ENCODE data around the gene CBLN3. TPM values are rescaled to one million over a fixed set of nuclear protein-coding genes. Genes with fewer than 3 reads are reported as not detected.

The CBLN3 gene
- polyA plus RNA-seq, 2 of the 4 experiments (the other 2 are of a cell fraction), result 1.1 to 1.3 TPM

DNA sequence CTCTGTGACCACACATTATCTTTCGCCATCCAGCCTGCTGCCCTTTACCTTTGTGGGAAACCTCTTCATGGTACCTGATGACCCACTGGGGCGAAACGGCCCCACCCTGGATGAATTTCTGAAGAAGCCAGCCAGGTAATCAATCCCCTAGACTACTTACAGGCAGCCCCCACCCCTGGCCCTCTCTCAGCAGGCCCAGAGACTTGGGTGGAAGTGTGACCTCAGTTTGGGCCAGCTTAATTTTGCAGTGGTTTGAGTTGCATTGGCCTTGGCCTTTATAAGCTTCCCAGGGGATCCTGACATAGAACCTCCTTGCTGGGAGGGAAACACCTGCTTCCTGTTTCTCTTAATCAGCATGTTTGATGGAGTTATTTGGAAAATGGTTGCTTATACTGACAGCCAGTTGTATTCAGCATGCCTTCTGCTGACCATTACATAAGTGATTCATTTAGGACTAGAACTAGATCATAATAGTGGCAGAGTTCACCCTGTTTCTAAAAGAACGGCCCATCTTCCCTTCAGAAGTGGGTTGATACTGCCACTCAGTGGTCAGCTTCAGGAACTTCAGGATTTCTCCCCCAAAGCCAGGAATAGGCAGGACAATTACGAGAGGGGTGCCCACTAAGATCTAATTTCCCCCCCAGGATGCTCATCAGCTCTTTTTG lies 7.0 kb upstream of the CBLN3 start:
- no peaks in the 10 kb centered on the region for H3K9me3 ChIP-seq
- FAIRE-seq (no peak), DNase-seq (ENCODE audit: low read depth in 1 of 2, low spot score in 1 of 2) (peak; percentile 70 to 85), ATAC-seq (peak; percentile 45 to 71; a peak in 5 of 6 replicates)
- ChIA-PET POLR2A (interaction anchor here (0.6 to 3.1 kb wide), 4 partner anchors 103 to 165 kb away, joined by 3 to 19 read pairs (median 4); partner anchors contain the start of gene RABGGTA), CTCF (interaction anchor here (0.5 to 18.0 kb wide), 29 partner anchors 8 to 348 kb away, joined by 3 to 1142 read pairs (median 5); partner anchors contain the start of genes ADCY4, CIDEB, DHRS1 and LTB4R)
- H3K4me3 ChIP-seq, result no peak overlapping the region
- no peak overlapping the region for H3K27ac ChIP-seq
- TF ChIP-seq TP53 (CRISPR knock-in tag; IDR thresholded peaks at IDR 0.05) (no peak), FOSL2 (IDR thresholded peaks at IDR 0.05) (no peak), FOSL2 (CRISPR knock-in tag; IDR thresholded peaks at IDR 0.05) (no peak), ZNF302 (CRISPR knock-in tag; IDR thresholded peaks at IDR 0.05) (no peak), EP300 (IDR thresholded peaks at IDR 0.05) (no peak), EHF (CRISPR knock-in tag; IDR thresholded peaks at IDR 0.05) (no peak), SMC3 (IDR thresholded peaks at IDR 0.05) (peak; percentile 53), RAD21 (conservative IDR thresholded peaks at IDR 0.05 in 1 of 2, IDR thresholded peaks at IDR 0.05 in 1 of 2) (peak; percentile 76 to 80), SREBF2 (IDR thresholded peaks at IDR 0.05) (no peak), HOXB13 (CRISPR knock-in tag; IDR thresholded peaks at IDR 0.05; ENCODE audit: low read depth) (no peak), ZFP36 (IDR thresholded peaks at IDR 0.05; ENCODE audit: borderline replicate concordance, partially characterized antibody) (no peak), MAFK (IDR thresholded peaks at IDR 0.05; ENCODE audit: partially characterized antibody) (peak; percentile 41)
- TF ChIP-seq, protein P1, sequence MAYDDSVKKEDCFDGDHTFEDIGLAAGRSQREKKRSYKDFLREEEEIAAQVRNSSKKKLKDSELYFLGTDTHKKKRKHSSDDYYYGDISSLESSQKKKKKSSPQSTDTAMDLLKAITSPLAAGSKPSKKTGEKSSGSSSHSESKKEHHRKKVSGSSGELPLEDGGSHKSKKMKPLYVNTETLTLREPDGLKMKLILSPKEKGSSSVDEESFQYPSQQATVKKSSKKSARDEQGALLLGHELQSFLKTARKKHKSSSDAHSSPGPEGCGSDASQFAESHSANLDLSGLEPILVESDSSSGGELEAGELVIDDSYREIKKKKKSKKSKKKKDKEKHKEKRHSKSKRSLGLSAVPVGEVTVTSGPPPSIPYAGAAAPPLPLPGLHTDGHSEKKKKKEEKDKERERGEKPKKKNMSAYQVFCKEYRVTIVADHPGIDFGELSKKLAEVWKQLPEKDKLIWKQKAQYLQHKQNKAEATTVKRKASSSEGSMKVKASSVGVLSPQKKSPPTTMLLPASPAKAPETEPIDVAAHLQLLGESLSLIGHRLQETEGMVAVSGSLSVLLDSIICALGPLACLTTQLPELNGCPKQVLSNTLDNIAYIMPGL (CRISPR knock-in tag; IDR thresholded peaks at IDR 0.05; ENCODE audit: borderline replicate concordance), result no peak
- TF ChIP-seq, protein P2, sequence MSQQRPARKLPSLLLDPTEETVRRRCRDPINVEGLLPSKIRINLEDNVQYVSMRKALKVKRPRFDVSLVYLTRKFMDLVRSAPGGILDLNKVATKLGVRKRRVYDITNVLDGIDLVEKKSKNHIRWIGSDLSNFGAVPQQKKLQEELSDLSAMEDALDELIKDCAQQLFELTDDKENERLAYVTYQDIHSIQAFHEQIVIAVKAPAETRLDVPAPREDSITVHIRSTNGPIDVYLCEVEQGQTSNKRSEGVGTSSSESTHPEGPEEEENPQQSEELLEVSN (IDR thresholded peaks at IDR 0.05; ENCODE audit: borderline replicate concordance, low read depth), result no peak
- TF ChIP-seq, protein P3, sequence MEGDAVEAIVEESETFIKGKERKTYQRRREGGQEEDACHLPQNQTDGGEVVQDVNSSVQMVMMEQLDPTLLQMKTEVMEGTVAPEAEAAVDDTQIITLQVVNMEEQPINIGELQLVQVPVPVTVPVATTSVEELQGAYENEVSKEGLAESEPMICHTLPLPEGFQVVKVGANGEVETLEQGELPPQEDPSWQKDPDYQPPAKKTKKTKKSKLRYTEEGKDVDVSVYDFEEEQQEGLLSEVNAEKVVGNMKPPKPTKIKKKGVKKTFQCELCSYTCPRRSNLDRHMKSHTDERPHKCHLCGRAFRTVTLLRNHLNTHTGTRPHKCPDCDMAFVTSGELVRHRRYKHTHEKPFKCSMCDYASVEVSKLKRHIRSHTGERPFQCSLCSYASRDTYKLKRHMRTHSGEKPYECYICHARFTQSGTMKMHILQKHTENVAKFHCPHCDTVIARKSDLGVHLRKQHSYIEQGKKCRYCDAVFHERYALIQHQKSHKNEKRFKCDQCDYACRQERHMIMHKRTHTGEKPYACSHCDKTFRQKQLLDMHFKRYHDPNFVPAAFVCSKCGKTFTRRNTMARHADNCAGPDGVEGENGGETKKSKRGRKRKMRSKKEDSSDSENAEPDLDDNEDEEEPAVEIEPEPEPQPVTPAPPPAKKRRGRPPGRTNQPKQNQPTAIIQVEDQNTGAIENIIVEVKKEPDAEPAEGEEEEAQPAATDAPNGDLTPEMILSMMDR (IDR thresholded peaks at IDR 0.05), result peak; percentile 83
- 53% methylated on average over 5 of the region's 5 CpGs for WGBS (ENCODE audit: missing lambda C conversion rate)
- peaks cover 6% of the 10 kb centered on the region for H3K4me1 ChIP-seq
- H3K4me2 ChIP-seq, result no peak overlapping the region

DNA sequence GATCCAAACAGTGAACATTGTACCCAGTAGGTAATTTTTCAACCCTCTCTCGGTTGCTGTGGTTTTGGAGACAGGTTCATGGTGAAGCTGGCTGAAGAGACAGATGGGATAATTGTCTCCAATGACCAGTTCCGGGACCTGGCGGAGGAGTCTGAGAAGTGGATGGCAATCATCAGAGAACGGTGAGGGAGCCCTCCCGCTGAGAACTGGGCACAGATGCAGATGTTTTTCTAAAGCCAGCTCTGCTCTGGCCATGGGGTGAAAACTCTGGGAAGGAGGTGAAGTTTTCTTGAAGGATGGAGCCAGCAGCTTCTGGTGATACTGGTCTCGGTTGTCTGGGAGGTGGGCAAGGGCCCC lies 6.5 kb upstream of the CBLN3 start:
- Histone ChIP-seq H3K4me3 (no peak overlapping the region), H3K4me1 (peaks cover 7% of the 10 kb centered on the region), H3K4me2 (no peak overlapping the region), H3K27ac (no peak overlapping the region), H3K9me3 (no peaks in the 10 kb centered on the region)
- POLR2A ChIA-PET, result interaction anchor here (1.1 to 3.1 kb wide), 4 partner anchors 103 to 194 kb away, joined by 3 to 19 read pairs (median 4); partner anchors contain the start of gene TINF2
- DNase-seq (ENCODE audit: low read depth in 1 of 2, low spot score in 1 of 2) (no peak), ATAC-seq (no peak), FAIRE-seq (no peak)
- TF ChIP-seq NPAS2 (CRISPR knock-in tag; IDR thresholded peaks at IDR 0.05; ENCODE audit: borderline replicate concordance), result no peak
- TF ChIP-seq CBX2 (IDR thresholded peaks at IDR 0.05; ENCODE audit: borderline replicate concordance, low read depth), result no peak
- no peak for TF ChIP-seq JUNB (IDR thresholded peaks at IDR 0.05)
- no peak for TF ChIP-seq BHLHE40 (IDR thresholded peaks at IDR 0.05; ENCODE audit: low read depth, low read length)
- TF ChIP-seq KDM1A (IDR thresholded peaks at IDR 0.05; ENCODE audit: low read depth), result no peak
- no peak for TF ChIP-seq ESRRA (IDR thresholded peaks at IDR 0.05; ENCODE audit: borderline replicate concordance, low read length)
- WGBS (ENCODE audit: missing lambda C conversion rate), result 76% methylated on average over 6 of the region's 6 CpGs
- CTCF ChIA-PET, result interaction anchor here (0.5 to 18.0 kb wide), 22 partner anchors 9 to 347 kb away, joined by 3 to 1142 read pairs (median 6); partner anchors contain the start of genes ADCY4, CIDEB, DHRS1 and LTB4R

Measured in A549 (cell line).